ENCODE results near the gene TTC21A.

Gene TTC21A

DNA sequence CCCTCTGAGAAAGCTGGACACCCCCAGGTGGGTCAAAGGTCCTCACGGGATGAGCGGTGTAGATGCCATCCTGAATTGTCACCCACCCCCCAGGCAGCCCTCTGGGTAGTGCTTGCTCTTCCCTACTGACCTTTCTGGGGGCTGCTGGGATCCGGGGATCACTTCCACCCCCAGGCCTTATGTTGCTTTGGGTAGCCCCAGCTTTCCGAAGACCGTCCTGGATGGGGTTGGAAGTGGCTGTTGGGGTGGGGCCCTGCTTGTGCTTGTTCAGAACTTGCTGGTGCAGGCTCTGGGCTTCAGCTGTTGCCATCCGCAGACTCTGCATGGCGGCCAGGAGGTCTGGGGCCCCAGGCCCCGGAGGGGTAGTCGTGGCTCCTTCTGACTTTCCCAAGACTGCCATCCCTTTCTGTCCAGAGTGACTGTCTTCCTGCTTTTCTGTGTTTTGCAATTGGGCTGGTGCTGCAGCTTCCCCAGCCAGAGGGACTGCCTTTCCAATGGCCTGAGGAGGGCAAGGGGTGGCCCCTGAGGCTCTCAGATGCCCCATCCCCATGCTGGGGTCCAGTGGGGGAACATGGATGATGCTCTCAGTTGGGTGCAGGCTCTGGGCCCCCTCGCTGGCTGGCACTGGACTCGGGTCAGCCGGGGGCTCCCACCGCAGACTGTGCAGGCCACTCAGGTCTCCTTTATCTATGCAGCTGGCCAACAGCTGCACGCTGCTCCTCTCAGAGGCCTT, 78.6 kb downstream of the TTC21A start (continued):
- TF ChIP-seq ZNF24 (tag by site-specific recombination; IDR thresholded peaks at IDR 0.05) (no peak), ZNF223 (tag by site-specific recombination; IDR thresholded peaks at IDR 0.05) (no peak), HOXD13 (CRISPR knock-in tag; IDR thresholded peaks at IDR 0.05; ENCODE audit: borderline replicate concordance) (no peak)

DNA sequence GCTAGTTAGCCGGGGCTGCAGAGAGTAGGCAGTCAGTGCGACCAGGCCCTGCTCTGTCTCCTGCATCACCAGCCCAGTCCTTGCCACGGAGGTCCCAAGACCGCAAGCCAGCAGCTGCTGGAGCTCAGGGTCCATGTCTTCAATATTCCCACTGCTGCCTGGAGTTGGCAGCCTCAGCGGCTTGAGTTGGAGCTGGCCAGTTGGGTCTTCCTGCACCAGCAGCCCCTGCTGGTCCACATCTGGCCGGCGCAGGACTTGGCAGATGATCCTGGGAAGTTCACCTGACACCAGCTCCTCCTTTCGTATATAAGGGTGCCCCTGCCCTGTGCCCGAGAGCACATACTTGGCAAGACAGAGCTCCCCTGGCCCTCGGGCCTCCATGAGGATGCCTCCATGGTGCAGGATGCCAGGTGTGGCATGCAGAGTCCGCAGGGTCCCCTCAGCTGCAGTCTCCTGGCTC, 79.2 kb downstream of the TTC21A start:
- no peaks in the 10 kb centered on the region for H3K9me3 ChIP-seq (ENCODE audit: control insufficient read depth, insufficient read depth, low read depth, low read length)
- POLR2A ChIA-PET, result interaction anchor here (1.0 kb wide), 1 partner anchor 9 kb away, joined by 3 read pairs; no protein-coding TSS in a partner anchor
- no peaks in the 10 kb centered on the region for H3K36me3 ChIP-seq (ENCODE audit: control insufficient read depth in 2 of 2, insufficient read depth in 1 of 2, low read length in 2 of 2)
- no peak overlapping the region for H3K4me3 ChIP-seq (ENCODE audit: low read depth, low read length)
- H3K4me1 ChIP-seq (ENCODE audit: control insufficient read depth, insufficient read depth, low read length), result no peaks in the 10 kb centered on the region
- CTCF ChIA-PET, result interaction anchor here (16.2 kb wide), 1 partner anchor 103 kb away, joined by 311 read pairs; no protein-coding TSS in a partner anchor
- TF ChIP-seq, protein P1, sequence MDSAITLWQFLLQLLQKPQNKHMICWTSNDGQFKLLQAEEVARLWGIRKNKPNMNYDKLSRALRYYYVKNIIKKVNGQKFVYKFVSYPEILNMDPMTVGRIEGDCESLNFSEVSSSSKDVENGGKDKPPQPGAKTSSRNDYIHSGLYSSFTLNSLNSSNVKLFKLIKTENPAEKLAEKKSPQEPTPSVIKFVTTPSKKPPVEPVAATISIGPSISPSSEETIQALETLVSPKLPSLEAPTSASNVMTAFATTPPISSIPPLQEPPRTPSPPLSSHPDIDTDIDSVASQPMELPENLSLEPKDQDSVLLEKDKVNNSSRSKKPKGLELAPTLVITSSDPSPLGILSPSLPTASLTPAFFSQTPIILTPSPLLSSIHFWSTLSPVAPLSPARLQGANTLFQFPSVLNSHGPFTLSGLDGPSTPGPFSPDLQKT (IDR thresholded peaks at IDR 0.05; ENCODE audit: borderline replicate concordance, low read depth, low read length), result no peak
- TF ChIP-seq, protein P2, sequence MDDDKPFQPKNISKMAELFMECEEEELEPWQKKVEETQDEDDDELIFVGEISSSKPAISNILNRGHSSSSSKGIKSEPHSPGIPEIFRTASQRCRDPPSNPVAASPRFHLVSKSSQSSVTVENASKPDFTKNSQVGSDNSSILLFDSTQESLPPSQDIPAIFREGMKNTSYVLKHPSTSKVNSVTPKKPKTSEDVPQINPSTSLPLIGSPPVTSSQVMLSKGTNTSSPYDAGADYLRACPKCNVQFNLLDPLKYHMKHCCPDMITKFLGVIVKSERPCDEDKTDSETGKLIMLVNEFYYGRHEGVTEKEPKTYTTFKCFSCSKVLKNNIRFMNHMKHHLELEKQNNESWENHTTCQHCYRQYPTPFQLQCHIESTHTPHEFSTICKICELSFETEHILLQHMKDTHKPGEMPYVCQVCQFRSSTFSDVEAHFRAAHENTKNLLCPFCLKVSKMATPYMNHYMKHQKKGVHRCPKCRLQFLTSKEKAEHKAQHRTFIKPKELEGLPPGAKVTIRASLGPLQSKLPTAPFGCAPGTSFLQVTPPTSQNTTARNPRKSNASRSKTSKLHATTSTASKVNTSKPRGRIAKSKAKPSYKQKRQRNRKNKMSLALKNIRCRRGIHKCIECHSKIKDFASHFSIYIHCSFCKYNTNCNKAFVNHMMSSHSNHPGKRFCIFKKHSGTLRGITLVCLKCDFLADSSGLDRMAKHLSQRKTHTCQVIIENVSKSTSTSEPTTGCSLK (tag by site-specific recombination; IDR thresholded peaks at IDR 0.05), result no peak
- TF ChIP-seq YY2 (tag by site-specific recombination; IDR thresholded peaks at IDR 0.05) (no peak), ZFP41 (tag by site-specific recombination; IDR thresholded peaks at IDR 0.05; ENCODE audit: borderline replicate concordance) (no peak), WT1 (tag by site-specific recombination; IDR thresholded peaks at IDR 0.05) (no peak), ZNF211 (tag by site-specific recombination; IDR thresholded peaks at IDR 0.05; ENCODE audit: low read depth) (no peak), ZIC2 (tag by site-specific recombination; IDR thresholded peaks at IDR 0.05) (no peak), ZNF664 (tag by site-specific recombination; IDR thresholded peaks at IDR 0.05) (no peak), INSM2 (tag by site-specific recombination; IDR thresholded peaks at IDR 0.05) (no peak), ZNF776 (tag by site-specific recombination; IDR thresholded peaks at IDR 0.05; ENCODE audit: borderline replicate concordance) (no peak), CTCF (tag by site-specific recombination; IDR thresholded peaks at IDR 0.05) (no peak), PRDM6 (tag by site-specific recombination; IDR thresholded peaks at IDR 0.05) (no peak), ZNF37A (tag by site-specific recombination; IDR thresholded peaks at IDR 0.05) (no peak), ZNF248 (tag by site-specific recombination; IDR thresholded peaks at IDR 0.05) (no peak), HOXC10 (CRISPR knock-in tag; IDR thresholded peaks at IDR 0.05) (no peak), ZNF354C (tag by site-specific recombination; IDR thresholded peaks at IDR 0.05; ENCODE audit: borderline replicate concordance, low read depth) (no peak), ZNF544 (tag by site-specific recombination; IDR thresholded peaks at IDR 0.05) (no peak)
- TF ChIP-seq, protein P3, sequence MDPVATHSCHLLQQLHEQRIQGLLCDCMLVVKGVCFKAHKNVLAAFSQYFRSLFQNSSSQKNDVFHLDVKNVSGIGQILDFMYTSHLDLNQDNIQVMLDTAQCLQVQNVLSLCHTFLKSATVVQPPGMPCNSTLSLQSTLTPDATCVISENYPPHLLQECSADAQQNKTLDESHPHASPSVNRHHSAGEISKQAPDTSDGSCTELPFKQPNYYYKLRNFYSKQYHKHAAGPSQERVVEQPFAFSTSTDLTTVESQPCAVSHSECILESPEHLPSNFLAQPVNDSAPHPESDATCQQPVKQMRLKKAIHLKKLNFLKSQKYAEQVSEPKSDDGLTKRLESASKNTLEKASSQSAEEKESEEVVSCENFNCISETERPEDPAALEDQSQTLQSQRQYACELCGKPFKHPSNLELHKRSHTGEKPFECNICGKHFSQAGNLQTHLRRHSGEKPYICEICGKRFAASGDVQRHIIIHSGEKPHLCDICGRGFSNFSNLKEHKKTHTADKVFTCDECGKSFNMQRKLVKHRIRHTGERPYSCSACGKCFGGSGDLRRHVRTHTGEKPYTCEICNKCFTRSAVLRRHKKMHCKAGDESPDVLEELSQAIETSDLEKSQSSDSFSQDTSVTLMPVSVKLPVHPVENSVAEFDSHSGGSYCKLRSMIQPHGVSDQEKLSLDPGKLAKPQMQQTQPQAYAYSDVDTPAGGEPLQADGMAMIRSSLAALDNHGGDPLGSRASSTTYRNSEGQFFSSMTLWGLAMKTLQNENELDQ (tag by site-specific recombination; IDR thresholded peaks at IDR 0.05; ENCODE audit: low read depth), result no peak
- TF ChIP-seq, protein P4, sequence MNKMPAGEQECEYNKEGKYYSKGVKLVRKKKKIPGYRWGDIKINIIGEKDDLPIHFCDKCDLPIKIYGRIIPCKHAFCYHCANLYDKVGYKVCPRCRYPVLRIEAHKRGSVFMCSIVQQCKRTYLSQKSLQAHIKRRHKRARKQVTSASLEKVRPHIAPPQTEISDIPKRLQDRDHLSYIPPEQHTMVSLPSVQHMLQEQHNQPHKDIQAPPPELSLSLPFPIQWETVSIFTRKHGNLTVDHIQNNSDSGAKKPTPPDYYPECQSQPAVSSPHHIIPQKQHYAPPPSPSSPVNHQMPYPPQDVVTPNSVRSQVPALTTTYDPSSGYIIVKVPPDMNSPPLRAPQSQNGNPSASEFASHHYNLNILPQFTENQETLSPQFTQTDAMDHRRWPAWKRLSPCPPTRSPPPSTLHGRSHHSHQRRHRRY (tag by site-specific recombination; IDR thresholded peaks at IDR 0.05), result no peak
- TF ChIP-seq, protein P5, sequence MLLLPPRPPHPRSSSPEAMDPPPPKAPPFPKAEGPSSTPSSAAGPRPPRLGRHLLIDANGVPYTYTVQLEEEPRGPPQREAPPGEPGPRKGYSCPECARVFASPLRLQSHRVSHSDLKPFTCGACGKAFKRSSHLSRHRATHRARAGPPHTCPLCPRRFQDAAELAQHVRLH (tag by site-specific recombination; IDR thresholded peaks at IDR 0.05), result no peak
- no peak overlapping the region for H3K27ac ChIP-seq (ENCODE audit: extremely low read depth, low read depth, low read length)
